ENCODE results near the gene C6orf120.
A peak's percentile ranks its signal among the peaks of the same experiment; 100 is the strongest.
"Not testable (repeated sequence)": the region's sequence is repeated elsewhere in the genome, so short reads cannot be mapped to it uniquely, and the experiment has no call there.

Gene C6orf120

GRCh38 chr6:169684056-169684455 is 17.9 kb upstream of the C6orf120 start:
- no peak for DNase-seq (ENCODE audit: low spot score)

DNA sequence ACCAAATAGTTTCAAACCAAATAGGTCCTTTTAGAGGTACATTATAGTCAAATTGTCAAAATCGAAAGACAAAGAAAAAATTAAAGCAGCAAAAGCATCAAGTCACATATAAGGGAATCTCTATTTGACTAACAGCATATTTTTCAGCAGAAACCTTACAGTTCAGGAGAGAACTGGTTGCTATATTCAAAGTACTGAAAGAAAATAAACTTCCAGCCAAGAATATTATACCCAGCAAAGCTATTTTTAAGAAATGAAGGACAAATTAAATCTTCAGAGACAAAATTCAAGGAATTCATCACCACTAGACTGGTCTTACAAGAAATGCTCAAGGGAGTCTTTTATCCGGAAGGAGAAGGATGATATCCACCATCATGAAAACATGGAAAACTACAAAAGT is 16.1 kb upstream of the C6orf120 start:
- no peak for DNase-seq (ENCODE audit: low spot score)

GRCh38 chr6:169689287-169689686 is 12.6 kb upstream of the C6orf120 start:
- DNase-seq (ENCODE audit: low spot score) = no peak

- DNase-seq (ENCODE audit: low spot score) = no peak
These were observed 10.7 kb upstream of the C6orf120 start for GRCh38 chr6:169691260-169691659.

GRCh38 chr6:169692516-169692915 is 9.4 kb upstream of the C6orf120 start:
- no peak for DNase-seq (ENCODE audit: low spot score)

DNA sequence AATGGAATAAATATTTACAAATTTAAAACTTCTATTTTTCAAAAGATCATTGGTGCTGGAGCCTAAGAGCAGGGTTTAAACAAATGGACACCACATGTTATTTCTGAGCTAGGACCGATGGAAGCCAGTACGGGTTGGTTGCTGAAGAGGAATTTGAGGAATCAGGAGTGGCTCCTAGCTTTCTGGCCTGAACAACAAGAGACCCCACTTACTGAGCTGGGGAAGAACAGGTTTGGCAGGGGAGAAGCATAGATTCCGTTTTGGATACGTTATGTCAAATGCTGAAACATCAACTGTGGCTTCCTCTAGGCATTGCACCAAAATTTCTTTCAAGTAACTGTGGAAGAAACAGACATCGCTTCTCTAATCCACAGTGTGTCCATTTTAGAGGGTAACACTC is 6.8 kb upstream of the C6orf120 start:
- DNase-seq (ENCODE audit: low spot score) = no peak

DNA sequence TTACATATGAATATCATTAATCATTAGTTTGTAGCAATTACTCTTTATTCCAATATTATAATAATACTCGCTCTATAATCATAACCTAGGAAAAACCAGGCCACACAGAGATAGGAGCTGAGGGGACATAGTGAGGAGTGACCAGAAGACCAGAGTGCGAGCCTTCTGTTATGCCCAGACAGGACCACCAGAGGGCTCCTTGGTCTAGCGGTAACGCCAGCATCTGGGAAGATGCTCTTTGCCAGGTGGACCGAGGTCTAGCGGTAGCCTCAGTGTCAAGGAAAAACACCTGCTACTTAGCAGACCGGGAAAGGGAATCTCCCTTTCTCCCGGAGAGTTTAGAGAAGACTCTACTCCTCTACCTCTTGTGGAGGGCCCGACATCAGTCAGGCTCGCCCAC is 4.8 kb upstream of the C6orf120 start:
- not testable (repeated sequence) for DNase-seq (ENCODE audit: low spot score)

GRCh38 chr6:169700296-169700695 is 1.6 kb upstream of the C6orf120 start:
- DNase-seq (ENCODE audit: low spot score) = no peak

DNA sequence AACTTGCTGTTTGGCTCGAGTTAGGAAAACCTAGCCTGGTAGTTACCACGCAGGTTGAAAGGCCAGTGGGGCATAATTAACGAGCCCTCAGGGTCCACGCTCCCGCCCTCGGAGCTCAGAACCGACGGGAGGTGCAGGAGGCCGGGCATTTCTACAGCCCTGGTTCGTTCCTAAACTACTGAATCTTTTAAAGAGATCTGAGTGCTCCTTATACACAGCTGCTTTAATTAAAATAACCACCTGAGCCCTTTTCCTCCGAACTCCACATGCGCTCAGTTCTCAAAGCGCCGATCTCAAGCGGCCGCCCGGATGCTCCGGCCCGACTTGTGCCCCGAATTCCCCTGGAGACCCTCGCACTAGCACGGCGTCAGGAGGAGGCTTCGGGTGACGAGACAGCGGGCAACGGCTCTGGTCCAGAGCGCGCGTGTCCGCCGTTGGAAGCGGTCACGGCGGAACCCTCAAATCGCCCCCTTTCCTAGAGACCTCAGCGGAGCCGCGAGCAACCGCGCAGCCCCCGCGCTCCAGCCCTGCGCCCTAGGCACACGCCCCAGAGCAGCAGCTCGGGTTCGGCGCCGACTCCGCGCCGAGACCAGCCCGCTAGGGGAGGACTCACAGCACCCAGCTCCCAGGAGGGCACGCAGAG is 494 bp upstream of the C6orf120 start:
- no peak for DNase-seq (ENCODE audit: low spot score)

DNA sequence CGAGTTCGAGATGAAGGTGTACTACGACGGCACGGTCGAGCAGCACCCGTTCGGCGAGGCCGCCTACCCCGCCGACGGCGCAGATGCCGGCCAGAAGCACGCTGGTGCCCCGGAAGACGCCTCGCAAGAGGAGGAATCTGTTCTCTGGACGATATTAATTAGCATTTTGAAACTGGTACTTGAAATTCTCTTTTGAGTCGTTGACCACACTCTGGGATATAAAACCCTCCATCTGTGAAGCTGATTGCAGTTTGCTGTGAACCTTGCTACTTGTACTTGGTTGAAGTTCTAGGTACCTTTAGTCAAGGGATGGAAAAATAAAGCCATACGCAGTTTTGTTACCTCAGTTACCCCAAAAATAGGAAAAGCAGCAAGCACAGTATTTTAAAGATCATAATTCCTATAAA is 917 bp downstream of the C6orf120 start:
- DNase-seq (ENCODE audit: low spot score) = no peak

GRCh38 chr6:169707772-169708171 is 5.8 kb downstream of the C6orf120 start:
- no peak for DNase-seq (ENCODE audit: low spot score)

GRCh38 chr6:169709293-169709692 is 7.4 kb downstream of the C6orf120 start:
- DNase-seq (ENCODE audit: low spot score) = no peak

DNA sequence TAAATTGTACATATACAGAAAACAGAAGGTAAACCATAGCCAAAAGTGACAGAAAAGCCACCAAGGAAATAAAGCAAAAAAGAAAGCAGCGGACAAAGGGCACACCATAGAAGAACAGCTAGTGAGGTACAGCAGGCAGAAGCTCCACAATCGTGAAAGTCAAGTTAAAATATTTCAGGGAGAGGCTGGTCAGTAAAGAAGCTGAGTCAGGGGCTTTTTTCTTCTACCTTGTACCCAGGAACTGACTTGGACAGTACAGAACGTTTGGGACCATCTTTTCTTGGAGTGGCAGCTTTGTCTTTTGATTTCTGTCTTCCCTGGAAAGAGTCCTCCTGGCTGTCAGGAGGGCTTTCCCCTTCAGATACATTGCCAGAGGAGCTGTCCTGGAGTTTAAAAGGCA is 8.1 kb downstream of the C6orf120 start:
- no peak for DNase-seq (ENCODE audit: low spot score)

DNA sequence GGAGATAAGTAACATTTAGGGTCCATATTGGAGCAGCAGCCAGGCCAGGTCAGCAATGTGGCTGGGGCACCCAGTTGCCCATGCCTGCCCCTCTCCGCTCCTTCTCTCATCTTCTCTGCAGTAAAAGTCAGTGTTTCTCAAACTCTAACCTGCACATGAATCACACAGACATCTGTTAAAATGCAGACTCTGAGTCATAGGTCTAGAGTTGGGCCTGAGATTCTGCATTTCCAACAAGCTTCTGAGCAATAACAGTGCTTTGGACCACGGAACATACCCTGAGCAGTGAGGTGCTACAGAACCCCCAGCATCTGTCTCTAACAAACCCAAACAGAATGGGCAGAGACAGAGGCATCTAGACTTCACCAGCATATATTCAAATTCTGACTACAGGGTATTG is 12.3 kb downstream of the C6orf120 start:
- DNase-seq (ENCODE audit: low spot score) = no peak

DNA sequence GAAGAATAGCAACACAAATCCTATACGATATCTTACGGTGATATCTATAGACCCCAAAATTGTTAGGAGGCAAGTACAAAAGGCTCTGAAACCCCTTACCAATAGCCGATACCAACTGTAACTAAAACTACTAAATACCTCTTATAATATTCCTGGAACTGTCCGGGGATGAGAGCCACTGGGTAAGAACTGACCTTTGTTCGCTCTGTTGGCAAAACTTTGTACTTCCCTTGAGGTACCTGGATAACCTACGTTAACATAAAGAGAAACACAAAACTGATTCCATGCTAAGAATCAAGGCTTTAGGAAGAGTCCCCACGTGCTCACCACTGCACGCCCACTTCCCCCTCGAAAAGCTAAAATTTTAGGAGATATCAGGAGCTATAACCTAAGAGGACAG is 12.7 kb downstream of the C6orf120 start:
- DNase-seq (ENCODE audit: low spot score) = no peak

DNA sequence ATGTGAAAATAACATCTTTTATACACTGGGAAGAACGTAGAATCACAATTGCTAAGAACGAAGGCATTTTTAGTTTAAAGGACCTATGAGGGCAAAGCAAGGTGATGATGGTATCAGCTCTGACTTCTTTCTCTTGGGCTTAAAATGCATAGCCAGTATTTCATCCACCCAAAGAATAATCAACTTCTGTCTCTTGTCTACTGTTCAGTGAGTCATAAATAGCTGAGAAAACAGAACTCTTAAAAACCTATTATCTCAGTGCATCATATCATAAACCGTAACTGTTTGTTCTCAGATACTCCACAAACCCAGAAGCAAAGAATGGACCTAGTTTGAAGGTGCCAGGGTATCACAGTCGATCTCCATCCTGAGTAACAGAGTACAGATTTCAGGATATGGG is 17.2 kb downstream of the C6orf120 start:
- DNase-seq (ENCODE audit: low spot score) = no peak

DNA sequence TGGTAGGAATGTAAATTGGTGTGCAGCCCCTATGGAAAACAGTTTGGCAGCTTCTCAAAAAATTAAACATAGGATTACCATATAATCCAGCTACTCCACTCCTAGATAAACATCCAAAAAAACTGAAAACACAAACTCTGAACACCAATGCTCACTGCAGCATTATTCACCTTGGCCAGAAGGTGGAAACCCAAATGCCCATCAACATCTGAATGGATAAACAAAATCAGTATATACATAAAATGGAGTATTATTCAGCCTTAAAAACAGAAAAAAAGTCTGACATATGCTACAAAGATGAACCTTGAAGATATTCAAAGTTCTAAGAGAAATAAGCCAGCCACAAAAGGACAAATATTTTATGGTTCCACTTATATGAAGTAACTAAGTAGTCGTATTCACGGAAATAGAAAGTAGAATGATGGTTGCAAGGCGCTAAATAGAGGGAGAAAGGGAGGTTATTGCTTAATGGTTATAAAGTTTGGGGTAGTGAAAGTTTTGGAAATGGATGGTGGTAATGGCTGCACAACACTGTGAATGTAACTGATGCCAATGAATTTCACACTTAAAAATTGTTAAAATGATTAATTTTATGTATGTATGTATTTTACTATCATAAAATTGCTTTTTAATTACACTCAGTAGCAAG is 18.4 kb downstream of the C6orf120 start:
- DNase-seq (ENCODE audit: low spot score) = no peak

- DNase-seq (ENCODE audit: low spot score) = peak; percentile 73
These were observed 20.7 kb downstream of the C6orf120 start for GRCh38 chr6:169722362-169723199.

GRCh38 chr6:169723200-169723909 is 21.4 kb downstream of the C6orf120 start:
- DNase-seq (ENCODE audit: low spot score) = peak; percentile 44

DNA sequence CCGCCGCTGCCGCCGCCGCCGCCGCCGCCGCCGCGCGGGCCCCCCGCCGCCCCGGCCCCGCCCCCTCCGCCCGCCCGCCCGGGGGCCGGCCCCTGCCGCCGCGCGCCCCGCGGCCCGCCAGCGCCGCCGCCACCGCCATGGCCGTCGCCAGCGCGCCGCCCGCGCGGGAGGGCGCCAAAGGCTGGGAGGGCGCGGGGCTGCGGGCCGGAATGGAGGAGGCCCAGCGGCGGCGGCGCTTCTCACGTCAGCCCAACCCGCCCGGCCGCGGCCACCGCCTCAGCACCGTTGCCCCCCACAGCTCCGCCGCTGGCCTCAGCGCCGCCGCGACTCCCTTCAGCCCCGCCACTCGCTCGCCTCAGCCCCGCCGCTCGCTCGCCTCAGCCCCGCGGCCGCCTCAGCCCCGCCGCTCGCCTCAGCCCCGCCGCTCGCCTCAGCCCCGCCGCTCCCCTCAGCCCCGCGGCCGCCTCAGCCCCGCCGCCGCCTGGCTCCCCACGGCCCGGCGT is 22.1 kb downstream of the C6orf120 start:
- no peak for DNase-seq (ENCODE audit: low spot score)

- no peak for DNase-seq (ENCODE audit: low spot score)
These were observed 22.7 kb downstream of the C6orf120 start, which contains the start of gene PHF10 for GRCh38 chr6:169724494-169725124. TSS of gene PHF10 (minus strand) at chr6:169724500. CDS start at chr6:169723931, 569 bp downstream.

Data from kidney capillary endothelial cell (primary cell).